Measurements from ENCODE around the gene IGFL3. TPM values are rescaled to one million over a fixed set of nuclear protein-coding genes. Genes with fewer than 3 reads are reported as not detected.
A peak's percentile ranks its signal among the peaks of the same experiment; 100 is the strongest.

Gene IGFL3
- total and polyA plus RNA-seq, 2 experiments from 2014 or later, result 2.6 to 5.5 TPM

DNA sequence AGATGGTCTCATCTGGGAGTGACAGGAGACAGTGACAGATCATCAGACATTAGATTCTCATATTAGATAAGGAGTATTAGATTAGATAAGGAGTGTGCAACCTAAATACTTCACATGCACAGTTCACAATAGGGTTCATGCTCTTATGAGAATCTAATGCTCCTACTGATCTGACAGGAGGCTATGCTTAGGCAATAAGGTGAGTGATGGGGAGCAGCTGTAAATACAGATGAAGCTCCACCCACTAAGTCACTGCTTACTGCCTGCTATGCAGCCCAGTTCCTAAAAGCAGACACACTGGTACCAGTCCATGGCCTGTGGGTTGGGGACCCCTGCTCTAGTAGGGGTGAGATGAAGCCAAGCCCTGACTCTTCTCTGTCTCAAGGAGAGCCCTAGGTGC is 10.0 kb upstream of the IGFL3 start:
- Histone ChIP-seq H3K27ac (peak overlapping the region; percentile 90), H2AFZ (no peak overlapping the region), H3K9me3 (ENCODE audit: low read depth) (no peaks in the 10 kb centered on the region), H3K4me2 (no peak overlapping the region), H3K27me3 (no peaks in the 10 kb centered on the region), H4K20me1 (ENCODE audit: insufficient read depth, poor library complexity, severe bottlenecking) (no peaks in the 10 kb centered on the region), H3K9me2 (replicated peaks; ENCODE audit: insufficient read depth) (no peaks in the 10 kb centered on the region), H3K4me3 (no peak overlapping the region), H3K36me3 (replicated peaks; ENCODE audit: insufficient read depth, low read depth) (no peaks in the 10 kb centered on the region), H3K4me1 (ENCODE audit: insufficient read depth) (peaks cover 17% of the 10 kb centered on the region), H3K79me2 (no peaks in the 10 kb centered on the region)
- TF ChIP-seq, protein P1, sequence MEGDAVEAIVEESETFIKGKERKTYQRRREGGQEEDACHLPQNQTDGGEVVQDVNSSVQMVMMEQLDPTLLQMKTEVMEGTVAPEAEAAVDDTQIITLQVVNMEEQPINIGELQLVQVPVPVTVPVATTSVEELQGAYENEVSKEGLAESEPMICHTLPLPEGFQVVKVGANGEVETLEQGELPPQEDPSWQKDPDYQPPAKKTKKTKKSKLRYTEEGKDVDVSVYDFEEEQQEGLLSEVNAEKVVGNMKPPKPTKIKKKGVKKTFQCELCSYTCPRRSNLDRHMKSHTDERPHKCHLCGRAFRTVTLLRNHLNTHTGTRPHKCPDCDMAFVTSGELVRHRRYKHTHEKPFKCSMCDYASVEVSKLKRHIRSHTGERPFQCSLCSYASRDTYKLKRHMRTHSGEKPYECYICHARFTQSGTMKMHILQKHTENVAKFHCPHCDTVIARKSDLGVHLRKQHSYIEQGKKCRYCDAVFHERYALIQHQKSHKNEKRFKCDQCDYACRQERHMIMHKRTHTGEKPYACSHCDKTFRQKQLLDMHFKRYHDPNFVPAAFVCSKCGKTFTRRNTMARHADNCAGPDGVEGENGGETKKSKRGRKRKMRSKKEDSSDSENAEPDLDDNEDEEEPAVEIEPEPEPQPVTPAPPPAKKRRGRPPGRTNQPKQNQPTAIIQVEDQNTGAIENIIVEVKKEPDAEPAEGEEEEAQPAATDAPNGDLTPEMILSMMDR (IDR thresholded peaks at IDR 0.05; ENCODE audit: poor library complexity), result no peak
- no peak for TF ChIP-seq EZH2phosphoT487 (IDR thresholded peaks at IDR 0.05; ENCODE audit: low read depth, severe bottlenecking, unreplicated experiment)
- no peak for TF ChIP-seq EZH2 (IDR thresholded peaks at IDR 0.05; ENCODE audit: borderline replicate concordance)
- no peak for DNase-seq (ENCODE audit: low spot score)

DNA sequence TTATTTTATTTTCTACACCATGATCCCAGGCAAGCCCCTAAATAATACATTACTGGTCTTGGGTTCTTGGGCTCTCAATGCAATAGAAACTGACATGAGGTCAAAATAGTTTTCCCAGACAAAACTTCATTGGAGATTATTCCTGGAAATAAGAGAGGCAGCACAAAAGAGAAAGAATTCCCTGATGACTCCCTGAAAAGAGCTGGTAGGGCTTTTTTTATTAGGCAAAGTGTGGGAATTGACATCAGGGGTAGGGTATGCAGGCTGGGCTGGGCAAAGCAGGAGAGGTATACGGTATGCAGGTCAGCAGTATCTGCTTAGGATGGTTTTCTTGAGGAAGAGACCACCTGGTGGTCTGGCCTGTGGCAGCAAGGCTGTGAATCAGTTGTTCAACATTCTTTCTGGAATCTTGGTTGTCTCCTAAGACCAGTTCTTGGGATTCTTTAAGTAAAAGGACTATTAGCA is 9.3 kb upstream of the IGFL3 start:
- H4K20me1 ChIP-seq (ENCODE audit: insufficient read depth, poor library complexity, severe bottlenecking), result no peaks in the 10 kb centered on the region
- H3K4me3 ChIP-seq, result no peak overlapping the region
- DNase-seq (ENCODE audit: low spot score), result no peak
- H3K79me2 ChIP-seq, result no peaks in the 10 kb centered on the region
- H3K27me3 ChIP-seq, result no peaks in the 10 kb centered on the region
- no peak for TF ChIP-seq EZH2phosphoT487 (IDR thresholded peaks at IDR 0.05; ENCODE audit: low read depth, severe bottlenecking, unreplicated experiment)
- no peak for TF ChIP-seq EZH2 (IDR thresholded peaks at IDR 0.05; ENCODE audit: borderline replicate concordance)
- TF ChIP-seq, protein P1 (IDR thresholded peaks at IDR 0.05; ENCODE audit: poor library complexity), result no peak
- H3K9me3 ChIP-seq (ENCODE audit: low read depth), result no peaks in the 10 kb centered on the region
- no peak overlapping the region for H2AFZ ChIP-seq
- WGBS (ENCODE audit: low lambda C conversion rate, missing lambda C conversion rate), result 90% methylated on average over 1 of the region's 1 CpG
- no peaks in the 10 kb centered on the region for H3K36me3 ChIP-seq (replicated peaks; ENCODE audit: insufficient read depth, low read depth)
- no peak overlapping the region for H3K4me2 ChIP-seq
- peaks cover 17% of the 10 kb centered on the region for H3K4me1 ChIP-seq (ENCODE audit: insufficient read depth)
- H3K27ac ChIP-seq, result peak overlapping the region; percentile 90
- no peaks in the 10 kb centered on the region for H3K9me2 ChIP-seq (replicated peaks; ENCODE audit: insufficient read depth)

DNA sequence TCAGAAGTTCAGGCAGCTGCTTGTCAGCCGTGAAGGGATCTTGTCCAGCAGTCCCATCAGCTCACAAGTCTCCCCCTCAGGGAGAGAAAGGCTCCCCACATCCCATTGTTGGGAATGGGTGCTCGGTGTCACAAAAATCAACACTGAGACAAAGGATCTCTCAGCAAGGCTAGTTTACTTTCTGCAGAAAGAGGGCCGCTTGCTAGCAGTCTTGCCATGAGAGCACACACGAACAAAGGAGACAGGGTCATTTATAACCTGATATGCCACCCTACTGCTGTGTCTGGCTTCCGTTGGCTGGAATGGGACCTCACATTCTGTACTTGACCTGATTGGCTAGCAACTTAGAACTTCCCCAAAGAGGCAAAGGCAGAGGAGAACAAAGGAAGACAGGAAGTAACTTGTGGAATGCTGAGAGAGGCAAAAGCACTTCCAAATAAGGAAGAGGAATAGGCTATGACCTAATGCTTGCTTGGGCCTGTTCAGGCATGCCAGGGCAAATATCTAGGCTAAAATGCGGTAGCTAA is 8.7 kb upstream of the IGFL3 start:
- Histone ChIP-seq H3K9me3 (ENCODE audit: low read depth) (no peaks in the 10 kb centered on the region), H3K4me1 (ENCODE audit: insufficient read depth) (peaks cover 17% of the 10 kb centered on the region), H4K20me1 (ENCODE audit: insufficient read depth, poor library complexity, severe bottlenecking) (no peaks in the 10 kb centered on the region), H3K36me3 (replicated peaks; ENCODE audit: insufficient read depth, low read depth) (no peaks in the 10 kb centered on the region), H3K4me3 (no peak overlapping the region), H3K27me3 (no peaks in the 10 kb centered on the region), H3K79me2 (no peaks in the 10 kb centered on the region), H3K4me2 (peak overlapping the region; percentile 34), H3K27ac (peak overlapping the region; percentile 90), H2AFZ (peak overlapping the region; percentile 0), H3K9me2 (replicated peaks; ENCODE audit: insufficient read depth) (no peaks in the 10 kb centered on the region)
- TF ChIP-seq, protein P1 (IDR thresholded peaks at IDR 0.05; ENCODE audit: poor library complexity), result no peak
- TF ChIP-seq EZH2phosphoT487 (IDR thresholded peaks at IDR 0.05; ENCODE audit: low read depth, severe bottlenecking, unreplicated experiment), result no peak
- no peak for TF ChIP-seq EZH2 (IDR thresholded peaks at IDR 0.05; ENCODE audit: borderline replicate concordance)
- DNase-seq (ENCODE audit: low spot score), result peak; percentile 65
- WGBS (ENCODE audit: low lambda C conversion rate, missing lambda C conversion rate), result 41% methylated on average over 6 of the region's 6 CpGs

Data from hepatocyte (in vitro differentiated cells).